Hepatocyte (in vitro differentiated cells): Measurements from ENCODE around the gene KIFAP3. TPM values are rescaled to one million over a fixed set of nuclear protein-coding genes. Genes with fewer than 3 reads are reported as not detected.
A peak's percentile ranks its signal among the peaks of the same experiment; 100 is the strongest.

Experiments used
- DNase-seq: peaks from one replicate; pipeline ENCODE4 v3.0.0-alpha.2; 2016; ENCODE audit warnings: low spot score
- H2AFZ ChIP-seq: fragments of 200-600 bp; sonication (generic); 2 replicates; pipeline ENCODE4 v1.6.0; 2016; ENCODE audit warnings: antibody characterized with exemption, mild to moderate bottlenecking
- H3K27ac ChIP-seq: fragments of 200-600 bp; sonication (generic); 2 replicates; pipeline ENCODE4 v1.5.1; 2016; ENCODE audit warnings: mild to moderate bottlenecking
- H3K27me3 ChIP-seq: fragments of 200-600 bp; sonication (generic); 2 replicates; pipeline ENCODE4 v1.6.1; 2016
- H3K36me3 ChIP-seq: fragments of 200-600 bp; sonication (generic); replicated peaks from 2 replicates; pipeline ENCODE4 v1.5.1; 2016; ENCODE audit warnings: low read depth; ENCODE audit not compliant: insufficient read depth
- H3K4me1 ChIP-seq: fragments of 200-600 bp; sonication (generic); 2 replicates; pipeline ENCODE4 v1.5.1; 2016; ENCODE audit warnings: mild to moderate bottlenecking, moderate library complexity; ENCODE audit not compliant: insufficient read depth
- H3K4me2 ChIP-seq: fragments of 200-600 bp; sonication (generic); 2 replicates; pipeline ENCODE4 v1.6.0; 2016
- H3K4me3 ChIP-seq: fragments of 200-600 bp; sonication (generic); 2 replicates; pipeline ENCODE4 v1.5.1; 2016; ENCODE audit warnings: mild to moderate bottlenecking
- H3K79me2 ChIP-seq: fragments of 200-600 bp; sonication (generic); 2 replicates; pipeline ENCODE4 v1.6.0; 2017; ENCODE audit warnings: mild to moderate bottlenecking
- H3K9me2 ChIP-seq: fragments of 200-600 bp; sonication (generic); replicated peaks from 2 replicates; pipeline ENCODE4 v1.6.0; 2017; ENCODE audit warnings: mild to moderate bottlenecking; ENCODE audit not compliant: insufficient read depth
- H3K9me3 ChIP-seq: fragments of 200-600 bp; sonication (generic); 2 replicates; pipeline ENCODE4 v1.5.1; 2016; ENCODE audit warnings: low read depth, mild to moderate bottlenecking
- H4K20me1 ChIP-seq: fragments of 200-600 bp; sonication (generic); 2 replicates; pipeline ENCODE4 v1.6.0; 2016; ENCODE audit warnings: mild to moderate bottlenecking; ENCODE audit not compliant: insufficient read depth, poor library complexity, severe bottlenecking
- EZH2 ChIP-seq: fragments of 200-600 bp; sonication (generic); IDR thresholded peaks from 2 replicates; pipeline ENCODE4 v1.6.1; 2016; ENCODE audit warnings: antibody characterized with exemption, mild to moderate bottlenecking, borderline replicate concordance
- EZH2phosphoT487 ChIP-seq: fragments of 200-600 bp; sonication (generic); IDR thresholded peaks from one replicate; pipeline ENCODE4 v1.6.1; 2018; ENCODE audit warnings: antibody characterized with exemption, mild to moderate bottlenecking, low read depth, moderate library complexity; ENCODE audit not compliant: unreplicated experiment, severe bottlenecking
- WGBS: methylation state at CpG from one replicate; pipeline ENCODE4 v1.1.6; 2016; ENCODE audit warnings: low lambda C conversion rate; ENCODE audit errors: missing lambda C conversion rate; 5-methylcytosine and 5-hydroxymethylcytosine counted together
- polyA plus RNA-seq: library from polyadenylated mRNA; unstranded; fragments of >200 nt; fragmentation: Nextera tagmentation; extraction: Ambion mirVana; gene quantifications from 2 replicates; pipeline ENCODE4 v1.2.1, GENCODE V29; 2016
- total RNA-seq: library from RNA; depleted of rRNA; stranded (reverse); fragments of >200 nt; gene quantifications from 2 replicates; pipeline ENCODE4 v1.2.3, GENCODE V29; 2014
- TF ChIP-seq, protein P1 (sequence below): fragments of 200-600 bp; sonication (generic); IDR thresholded peaks from 2 replicates; pipeline ENCODE4 v1.5.1; 2016; ENCODE audit warnings: antibody characterized with exemption, mild to moderate bottlenecking; ENCODE audit not compliant: poor library complexity

Gene KIFAP3
- total and polyA plus RNA-seq, 2 experiments from 2014 or later = 15.4 to 28.2 TPM

DNA sequence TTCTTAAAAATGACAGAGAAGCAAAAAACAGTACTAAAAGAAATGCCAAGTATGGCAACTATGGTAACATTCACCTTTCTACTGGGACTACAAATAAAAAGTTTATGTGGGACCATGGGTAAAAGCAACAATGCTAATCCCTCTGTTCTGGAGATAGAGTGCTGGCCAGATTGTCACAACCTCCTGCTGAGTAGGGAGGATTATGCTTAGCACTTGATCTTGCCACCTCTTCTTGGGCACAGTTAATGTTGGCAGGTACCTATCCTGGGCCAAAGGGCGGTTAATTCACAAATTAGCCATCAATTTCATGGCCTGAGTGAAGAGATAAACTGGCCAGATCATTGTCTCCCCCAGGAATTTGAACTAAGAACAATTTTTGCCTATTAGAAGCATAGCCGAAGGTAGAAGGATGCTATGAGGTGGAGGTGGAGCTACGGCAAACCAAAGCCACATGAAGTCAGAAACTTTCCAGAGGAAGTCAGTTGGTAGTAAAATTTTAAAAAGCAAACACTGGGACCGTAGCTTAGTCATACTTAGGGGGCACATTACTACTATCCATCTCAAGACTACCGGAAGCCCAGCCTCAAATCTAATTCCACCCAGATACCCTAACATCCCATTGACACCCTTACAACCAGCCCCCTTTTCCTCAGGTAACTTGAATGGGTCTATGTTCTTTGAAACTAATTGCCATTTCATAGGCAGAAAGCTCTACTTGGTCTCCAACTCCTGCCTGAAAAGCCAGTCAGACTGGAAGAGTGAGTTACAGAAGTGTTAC, 183.5 kb downstream of the KIFAP3 start:
- Histone ChIP-seq H3K27me3 (no peaks in the 10 kb centered on the region), H3K9me3 (no peaks in the 10 kb centered on the region), H3K4me1 (peaks cover 23% of the 10 kb centered on the region), H3K4me3 (no peak overlapping the region), H3K27ac (peak overlapping the region; percentile 92), H2AFZ (no peak overlapping the region), H3K4me2 (peak overlapping the region; percentile 83), H3K79me2 (peaks cover 65% of the 10 kb centered on the region), H4K20me1 (no peaks in the 10 kb centered on the region), H3K9me2 (no peaks in the 10 kb centered on the region), H3K36me3 (no peaks in the 10 kb centered on the region)
- WGBS = 41% methylated on average over 5 of the region's 5 CpGs
- peak; percentile 33 for DNase-seq
- no peak for TF ChIP-seq EZH2
- no peak for TF ChIP-seq EZH2phosphoT487
- TF ChIP-seq, protein P1, sequence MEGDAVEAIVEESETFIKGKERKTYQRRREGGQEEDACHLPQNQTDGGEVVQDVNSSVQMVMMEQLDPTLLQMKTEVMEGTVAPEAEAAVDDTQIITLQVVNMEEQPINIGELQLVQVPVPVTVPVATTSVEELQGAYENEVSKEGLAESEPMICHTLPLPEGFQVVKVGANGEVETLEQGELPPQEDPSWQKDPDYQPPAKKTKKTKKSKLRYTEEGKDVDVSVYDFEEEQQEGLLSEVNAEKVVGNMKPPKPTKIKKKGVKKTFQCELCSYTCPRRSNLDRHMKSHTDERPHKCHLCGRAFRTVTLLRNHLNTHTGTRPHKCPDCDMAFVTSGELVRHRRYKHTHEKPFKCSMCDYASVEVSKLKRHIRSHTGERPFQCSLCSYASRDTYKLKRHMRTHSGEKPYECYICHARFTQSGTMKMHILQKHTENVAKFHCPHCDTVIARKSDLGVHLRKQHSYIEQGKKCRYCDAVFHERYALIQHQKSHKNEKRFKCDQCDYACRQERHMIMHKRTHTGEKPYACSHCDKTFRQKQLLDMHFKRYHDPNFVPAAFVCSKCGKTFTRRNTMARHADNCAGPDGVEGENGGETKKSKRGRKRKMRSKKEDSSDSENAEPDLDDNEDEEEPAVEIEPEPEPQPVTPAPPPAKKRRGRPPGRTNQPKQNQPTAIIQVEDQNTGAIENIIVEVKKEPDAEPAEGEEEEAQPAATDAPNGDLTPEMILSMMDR = no peak

DNA sequence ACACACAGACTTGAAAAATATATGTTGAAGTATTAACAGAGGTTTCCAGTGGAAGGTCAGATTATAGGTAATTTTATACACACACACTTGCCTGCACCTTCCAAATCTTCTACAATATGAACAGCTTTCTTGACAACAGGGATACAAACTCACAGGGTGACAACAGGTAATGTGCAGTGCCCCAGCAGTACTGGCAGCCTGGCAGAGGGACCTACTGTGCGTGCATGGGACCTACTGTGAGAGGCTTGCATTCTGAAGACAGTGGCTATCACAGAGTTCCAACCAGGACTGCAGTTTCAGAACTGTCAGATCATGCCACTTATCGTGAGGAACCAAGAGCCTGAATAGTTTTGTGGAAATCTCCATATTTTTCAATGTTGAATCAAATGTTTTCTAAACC, 184.6 kb downstream of the KIFAP3 start:
- Histone ChIP-seq H3K4me3 (no peak overlapping the region), H3K9me3 (no peaks in the 10 kb centered on the region), H3K9me2 (no peaks in the 10 kb centered on the region), H3K27me3 (no peaks in the 10 kb centered on the region), H3K4me1 (peaks cover 23% of the 10 kb centered on the region), H3K79me2 (peaks cover 71% of the 10 kb centered on the region), H2AFZ (no peak overlapping the region), H3K4me2 (no peak overlapping the region), H3K36me3 (no peaks in the 10 kb centered on the region), H4K20me1 (no peaks in the 10 kb centered on the region), H3K27ac (no peak overlapping the region)
- TF ChIP-seq EZH2 = no peak
- no peak for TF ChIP-seq EZH2phosphoT487
- TF ChIP-seq, protein P1 = no peak
- DNase-seq = no peak
- 98% methylated on average over 2 of the region's 2 CpGs for WGBS

- Histone ChIP-seq H3K27me3 (no peaks in the 10 kb centered on the region), H3K9me3 (no peaks in the 10 kb centered on the region), H3K4me3 (no peak overlapping the region), H3K27ac (no peak overlapping the region), H3K79me2 (peaks cover 63% of the 10 kb centered on the region), H2AFZ (no peak overlapping the region), H3K36me3 (no peaks in the 10 kb centered on the region), H3K4me2 (no peak overlapping the region), H4K20me1 (no peaks in the 10 kb centered on the region), H3K9me2 (no peaks in the 10 kb centered on the region), H3K4me1 (peaks cover 16% of the 10 kb centered on the region)
- 98% methylated on average over 2 of the region's 2 CpGs for WGBS
- TF ChIP-seq, protein P1 = no peak
- TF ChIP-seq EZH2 (no peak), EZH2phosphoT487 (no peak)
- no peak for DNase-seq
Measured at GRCh38 chr1:169886931-169887330, 187.6 kb downstream of the KIFAP3 start.
